ENCODE results near the gene MCAM.
A peak's percentile ranks its signal among the peaks of the same experiment; 100 is the strongest.

MCAM gene

DNA sequence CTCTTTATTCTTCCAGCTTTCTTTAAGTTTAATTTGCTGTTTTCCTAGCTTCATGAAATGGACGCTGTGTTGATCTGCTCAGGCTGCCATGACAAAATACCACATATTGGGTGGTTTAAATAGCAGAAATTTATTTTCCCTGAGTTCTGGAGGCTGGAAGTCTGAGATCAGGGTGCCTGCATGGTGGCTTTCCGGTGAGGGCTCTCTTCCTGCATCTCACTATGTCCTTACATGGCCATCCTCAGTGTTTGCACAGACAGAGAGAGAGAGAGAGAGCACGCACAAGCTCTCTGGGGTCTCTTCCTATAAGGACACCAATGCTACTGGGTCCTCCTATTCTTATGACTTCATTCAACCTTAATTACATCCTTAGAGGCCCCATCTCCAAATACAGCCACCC is 28.7 kb downstream of the MCAM start:
- DNase-seq (ENCODE audit: extremely low spot score), result no peak
- CTCF ChIA-PET, result no interaction called here
- TF ChIP-seq FOXA1 (IDR thresholded peaks at IDR 0.05) (no peak), HDGF (IDR thresholded peaks at IDR 0.05; ENCODE audit: borderline replicate concordance) (no peak), SUZ12 (IDR thresholded peaks at IDR 0.05) (no peak), L3MBTL2 (conservative IDR thresholded peaks at IDR 0.05) (no peak), CTBP1 (IDR thresholded peaks at IDR 0.05; ENCODE audit: borderline replicate concordance) (no peak)
- TF ChIP-seq, protein P1, sequence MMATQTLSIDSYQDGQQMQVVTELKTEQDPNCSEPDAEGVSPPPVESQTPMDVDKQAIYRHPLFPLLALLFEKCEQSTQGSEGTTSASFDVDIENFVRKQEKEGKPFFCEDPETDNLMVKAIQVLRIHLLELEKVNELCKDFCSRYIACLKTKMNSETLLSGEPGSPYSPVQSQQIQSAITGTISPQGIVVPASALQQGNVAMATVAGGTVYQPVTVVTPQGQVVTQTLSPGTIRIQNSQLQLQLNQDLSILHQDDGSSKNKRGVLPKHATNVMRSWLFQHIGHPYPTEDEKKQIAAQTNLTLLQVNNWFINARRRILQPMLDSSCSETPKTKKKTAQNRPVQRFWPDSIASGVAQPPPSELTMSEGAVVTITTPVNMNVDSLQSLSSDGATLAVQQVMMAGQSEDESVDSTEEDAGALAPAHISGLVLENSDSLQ (IDR thresholded peaks at IDR 0.05), result no peak
- POLR2A ChIA-PET, result no interaction called here

DNA sequence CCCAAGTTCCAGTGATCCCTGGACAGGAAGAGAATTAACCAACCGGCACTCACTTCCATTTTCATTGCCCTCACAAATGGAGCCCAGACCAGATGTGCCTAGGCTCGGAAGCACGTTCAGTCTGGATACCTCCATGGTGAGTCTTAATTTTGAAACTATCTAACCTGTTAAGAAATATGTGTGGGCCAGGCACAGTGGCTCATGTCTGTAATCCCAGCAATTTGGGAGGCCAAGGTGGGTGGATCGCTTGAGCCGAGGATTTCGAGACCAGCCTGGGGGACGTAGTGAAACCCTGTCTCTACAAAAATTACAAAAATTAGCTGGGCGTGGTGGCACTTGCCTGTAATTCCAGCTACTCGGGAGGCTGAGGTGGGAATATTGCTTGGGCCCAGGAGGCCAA is 31.5 kb downstream of the MCAM start:
- CTCF ChIA-PET, result no interaction called here
- no peak for TF ChIP-seq NFRKB (IDR thresholded peaks at IDR 0.05)
- no peak for TF ChIP-seq FOXK2 (IDR thresholded peaks at IDR 0.05)
- no peak for TF ChIP-seq TARDBP (IDR thresholded peaks at IDR 0.05)
- TF ChIP-seq SUZ12 (IDR thresholded peaks at IDR 0.05), result no peak
- TF ChIP-seq ARNT (IDR thresholded peaks at IDR 0.05), result no peak
- TF ChIP-seq LEF1 (IDR thresholded peaks at IDR 0.05; ENCODE audit: borderline replicate concordance), result no peak
- no peak for TF ChIP-seq SP1 (IDR thresholded peaks at IDR 0.05)
- no peak for TF ChIP-seq ZNF384 (IDR thresholded peaks at IDR 0.05)
- no peak for TF ChIP-seq HDGF (IDR thresholded peaks at IDR 0.05; ENCODE audit: borderline replicate concordance)
- TF ChIP-seq, protein P1 (IDR thresholded peaks at IDR 0.05), result no peak
- no peak for TF ChIP-seq FOXA1 (IDR thresholded peaks at IDR 0.05)
- POLR2A ChIA-PET, result no interaction called here

DNA sequence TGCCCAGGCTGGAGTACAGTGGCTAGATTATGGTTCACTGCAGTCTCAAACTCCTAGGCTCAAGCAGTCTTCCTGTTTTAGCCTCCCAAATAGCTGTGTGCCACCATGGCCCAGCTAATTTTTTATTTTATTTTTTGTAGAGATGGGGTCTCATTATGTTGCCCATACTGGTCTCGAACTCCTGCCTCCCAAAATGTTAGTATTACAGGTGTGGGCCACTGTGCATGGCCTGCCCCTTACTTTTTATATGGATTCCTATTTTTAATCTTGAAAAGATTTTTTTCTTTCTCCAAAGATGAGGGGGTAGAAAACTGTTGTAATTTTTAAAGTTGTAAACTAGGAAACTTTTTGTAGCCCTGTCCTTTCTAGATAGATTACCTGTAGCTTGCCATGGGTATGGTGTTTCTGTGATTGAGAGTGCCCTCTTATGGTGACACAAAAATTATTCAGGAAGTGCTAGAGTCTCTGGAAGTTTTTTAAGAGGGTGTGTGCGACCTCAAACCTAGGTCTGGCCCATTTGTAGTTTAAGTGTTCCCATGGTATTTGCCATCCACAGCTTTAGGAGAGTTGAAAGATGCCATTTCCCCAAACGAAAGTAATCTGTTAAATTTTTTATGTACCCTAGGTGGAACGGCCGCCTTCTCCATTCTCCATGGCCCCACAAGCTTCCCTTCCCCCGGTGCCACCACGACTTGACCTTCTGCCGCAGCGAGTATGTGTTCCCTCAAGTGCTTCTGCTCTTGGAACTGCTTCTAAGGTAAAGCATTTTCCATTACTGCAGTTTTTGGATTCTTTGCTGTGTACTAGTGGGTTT is 32.4 kb downstream of the MCAM start:
- TF ChIP-seq FOXA1 (IDR thresholded peaks at IDR 0.05) (no peak), L3MBTL2 (conservative IDR thresholded peaks at IDR 0.05) (no peak), SP1 (IDR thresholded peaks at IDR 0.05) (no peak), FOXK2 (IDR thresholded peaks at IDR 0.05) (no peak), BHLHE40 (IDR thresholded peaks at IDR 0.05; ENCODE audit: borderline replicate concordance) (no peak), CTBP1 (IDR thresholded peaks at IDR 0.05; ENCODE audit: borderline replicate concordance) (no peak), FOXM1 (IDR thresholded peaks at IDR 0.05; ENCODE audit: borderline replicate concordance) (no peak), SUZ12 (IDR thresholded peaks at IDR 0.05) (no peak), ELF4 (IDR thresholded peaks at IDR 0.05) (no peak), HDGF (IDR thresholded peaks at IDR 0.05; ENCODE audit: borderline replicate concordance) (no peak)
- TF ChIP-seq, protein P1 (IDR thresholded peaks at IDR 0.05), result no peak
- DNase-seq (ENCODE audit: extremely low spot score), result peak; percentile 36
- ChIA-PET CTCF (interaction anchor here (1.0 to 1.4 kb wide), 3 partner anchors 13 to 533 kb away, joined by 3 to 6 read pairs (median 3); no protein-coding TSS in a partner anchor), POLR2A (interaction anchor here (0.5 kb wide), 1 partner anchor 79 kb away, joined by 4 read pairs; the partner anchor contains the start of gene CBL)

More for the DNA sequence above, 31.5 kb downstream of the MCAM start:
- no peak for DNase-seq (ENCODE audit: extremely low spot score)

DNA sequence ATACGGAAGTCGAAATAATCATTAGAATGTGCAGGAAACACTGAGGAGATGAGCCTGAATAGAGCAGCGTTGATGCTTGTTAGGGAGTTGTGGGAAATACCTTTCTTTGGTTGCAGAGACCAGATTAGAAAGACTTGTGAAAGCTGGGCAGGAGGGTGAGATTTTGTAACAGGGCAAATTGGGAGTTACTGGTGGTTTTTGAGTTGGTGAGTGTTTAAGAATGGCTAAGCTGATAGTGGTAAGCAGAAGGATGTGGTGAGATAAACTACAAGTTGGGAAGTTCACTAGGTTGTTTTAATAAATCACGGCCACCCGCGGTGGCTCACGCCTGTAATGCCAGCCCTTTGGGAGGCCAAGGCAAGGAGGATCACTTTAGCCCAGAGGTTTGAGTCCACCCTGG is 34.4 kb downstream of the MCAM start:
- POLR2A ChIA-PET, result interaction anchor here (1.2 kb wide), 1 partner anchor 187 kb away, joined by 6 read pairs; a partner anchor contains a TSS
- CTCF ChIA-PET, result interaction anchor here (0.6 to 1.2 kb wide), 2 partner anchors 13 to 413 kb away, joined by 3 to 4 read pairs; no protein-coding TSS in a partner anchor
- no peak for DNase-seq (ENCODE audit: extremely low spot score)
- TF ChIP-seq HDGF (IDR thresholded peaks at IDR 0.05; ENCODE audit: borderline replicate concordance) (no peak), ZNF384 (IDR thresholded peaks at IDR 0.05) (no peak), SP1 (IDR thresholded peaks at IDR 0.05) (no peak), NFRKB (IDR thresholded peaks at IDR 0.05) (no peak), ELF4 (IDR thresholded peaks at IDR 0.05) (no peak), L3MBTL2 (conservative IDR thresholded peaks at IDR 0.05) (no peak), SUZ12 (IDR thresholded peaks at IDR 0.05) (no peak), TARDBP (IDR thresholded peaks at IDR 0.05) (no peak), FOXM1 (IDR thresholded peaks at IDR 0.05; ENCODE audit: borderline replicate concordance) (no peak), FOXK2 (IDR thresholded peaks at IDR 0.05) (no peak), CTBP1 (IDR thresholded peaks at IDR 0.05; ENCODE audit: borderline replicate concordance) (no peak), ARNT (IDR thresholded peaks at IDR 0.05) (no peak)
- TF ChIP-seq, protein P1 (IDR thresholded peaks at IDR 0.05), result no peak

DNA sequence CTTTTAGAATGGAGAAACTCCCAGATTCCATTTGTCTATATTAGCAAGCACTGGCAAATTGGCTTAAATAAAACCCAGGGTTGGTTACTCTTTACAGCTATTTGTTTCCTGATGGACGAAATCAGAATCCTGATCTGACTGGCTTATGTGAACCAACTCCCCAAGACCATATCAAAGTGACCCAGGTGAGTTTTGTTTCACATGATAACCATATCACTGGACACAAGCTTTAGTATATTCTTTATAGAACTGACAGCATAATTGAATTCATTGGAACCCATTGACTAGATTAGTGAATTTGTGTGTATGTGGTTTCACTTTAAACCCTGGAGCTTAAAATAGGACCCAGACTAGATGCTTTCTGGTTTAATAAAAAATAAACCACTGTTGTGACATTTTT is 39.3 kb downstream of the MCAM start:
- POLR2A ChIA-PET, result no interaction called here
- CTCF ChIA-PET, result no interaction called here
- no peak for TF ChIP-seq FOXA1 (IDR thresholded peaks at IDR 0.05)
- TF ChIP-seq ZNF384 (IDR thresholded peaks at IDR 0.05), result no peak
- TF ChIP-seq, protein P1 (IDR thresholded peaks at IDR 0.05), result no peak
- no peak for TF ChIP-seq NFRKB (IDR thresholded peaks at IDR 0.05)
- no peak for TF ChIP-seq L3MBTL2 (conservative IDR thresholded peaks at IDR 0.05)
- no peak for TF ChIP-seq CTBP1 (IDR thresholded peaks at IDR 0.05; ENCODE audit: borderline replicate concordance)
- no peak for TF ChIP-seq BHLHE40 (IDR thresholded peaks at IDR 0.05; ENCODE audit: borderline replicate concordance)
- TF ChIP-seq FOXM1 (IDR thresholded peaks at IDR 0.05; ENCODE audit: borderline replicate concordance), result no peak
- no peak for TF ChIP-seq LEF1 (IDR thresholded peaks at IDR 0.05; ENCODE audit: borderline replicate concordance)
- no peak for TF ChIP-seq SP1 (IDR thresholded peaks at IDR 0.05)
- TF ChIP-seq FOXK2 (IDR thresholded peaks at IDR 0.05), result no peak
- TF ChIP-seq ARNT (IDR thresholded peaks at IDR 0.05), result no peak
- TF ChIP-seq SUZ12 (IDR thresholded peaks at IDR 0.05), result no peak
- no peak for TF ChIP-seq ELF4 (IDR thresholded peaks at IDR 0.05)
- no peak for TF ChIP-seq HDGF (IDR thresholded peaks at IDR 0.05; ENCODE audit: borderline replicate concordance)
- DNase-seq (ENCODE audit: extremely low spot score), result no peak
